ENCODE data around the gene TBC1D22A. TPM values are rescaled to one million over a fixed set of nuclear protein-coding genes. Genes with fewer than 3 reads are reported as not detected.

The TBC1D22A gene
- total and polyA plus RNA-seq, 2 donors (not counting 3 experiments of a cell fraction or from before 2014, with no cell fraction given) = 26.1 to 32.4 TPM

DNA sequence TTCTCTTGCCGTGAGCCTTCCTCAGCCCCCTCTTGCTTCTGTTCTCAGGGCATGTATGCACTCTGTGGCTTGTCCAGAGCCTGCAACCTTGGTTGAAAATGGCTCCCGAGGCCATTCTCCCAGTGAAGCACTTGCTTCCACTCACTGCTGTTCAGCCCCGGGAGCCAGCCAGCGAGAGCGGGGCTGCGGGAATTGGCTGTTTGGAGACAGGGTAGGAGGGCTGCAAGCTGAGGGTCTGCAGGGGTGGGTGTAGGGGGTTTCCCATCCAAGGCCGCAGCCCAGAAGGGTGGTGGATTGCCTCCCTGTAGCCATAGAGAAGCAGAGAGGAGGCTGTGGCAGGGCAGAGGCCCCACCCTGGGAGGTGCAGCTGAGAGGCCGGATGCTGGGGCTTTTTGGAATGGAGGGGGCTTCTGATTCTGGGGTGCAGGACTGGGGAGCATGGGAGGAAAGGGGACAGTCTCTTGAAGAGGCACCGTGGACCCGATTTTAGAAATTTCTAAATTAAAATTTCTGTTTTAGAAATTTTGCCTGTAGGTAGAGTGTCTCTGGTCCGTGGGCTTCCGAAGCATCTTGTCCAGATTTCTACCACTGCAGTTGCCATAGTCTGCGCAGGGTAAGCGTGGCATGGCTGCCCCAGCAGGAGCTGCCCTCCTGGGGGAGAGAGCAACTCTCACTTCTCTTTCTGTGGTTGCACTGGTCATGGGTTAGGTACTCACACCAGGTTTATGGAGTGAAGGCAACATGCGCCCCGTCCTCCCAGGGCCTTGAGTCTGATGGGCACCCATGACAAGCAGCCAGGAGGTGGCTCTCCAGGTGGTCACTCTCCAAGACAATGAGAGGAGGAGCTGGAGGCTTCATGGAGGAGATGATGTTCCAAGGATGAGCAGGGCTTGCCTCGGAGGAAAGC is 100.2 kb downstream of the TBC1D22A start:
- H3K4me3 ChIP-seq (replicated peaks in 1 of 3; ENCODE audit: insufficient read depth in 1 of 3, low read depth in 1 of 3, low read length in 3 of 3) = no peak overlapping the region
- FAIRE-seq = no peak
- H3K27me3 ChIP-seq (ENCODE audit: control insufficient read depth in 2 of 2, insufficient read depth in 2 of 2, low read length in 2 of 2) = no peaks in the 10 kb centered on the region
- H2AFZ ChIP-seq (ENCODE audit: low read depth, low read length) = no peak overlapping the region
- POLR2A ChIA-PET = no interaction called here
- no peak for DNase-seq (ENCODE audit: low read depth, low spot score)
- TF ChIP-seq FOS (IDR thresholded peaks at IDR 0.05; ENCODE audit: borderline replicate concordance, insufficient read depth, low read length) (no peak), POLR2AphosphoS5 (IDR thresholded peaks at IDR 0.05; ENCODE audit: insufficient read depth, low read depth, low read length) (no peak), EZH2 (IDR thresholded peaks at IDR 0.05; ENCODE audit: borderline replicate concordance, low read depth, low read length, severe bottlenecking) (no peak), GATA2 (IDR thresholded peaks at IDR 0.05; ENCODE audit: insufficient read depth, insufficient read length, low read depth, low read length) (no peak), MYC (IDR thresholded peaks at IDR 0.05; ENCODE audit: low read depth, low read length) (no peak), POLR2A (IDR thresholded peaks at IDR 0.05; ENCODE audit: low read depth, low read length) (no peak), JUN (IDR thresholded peaks at IDR 0.05; ENCODE audit: borderline replicate concordance, insufficient read depth, insufficient read length, low read depth) (no peak)
- TF ChIP-seq, protein P1, sequence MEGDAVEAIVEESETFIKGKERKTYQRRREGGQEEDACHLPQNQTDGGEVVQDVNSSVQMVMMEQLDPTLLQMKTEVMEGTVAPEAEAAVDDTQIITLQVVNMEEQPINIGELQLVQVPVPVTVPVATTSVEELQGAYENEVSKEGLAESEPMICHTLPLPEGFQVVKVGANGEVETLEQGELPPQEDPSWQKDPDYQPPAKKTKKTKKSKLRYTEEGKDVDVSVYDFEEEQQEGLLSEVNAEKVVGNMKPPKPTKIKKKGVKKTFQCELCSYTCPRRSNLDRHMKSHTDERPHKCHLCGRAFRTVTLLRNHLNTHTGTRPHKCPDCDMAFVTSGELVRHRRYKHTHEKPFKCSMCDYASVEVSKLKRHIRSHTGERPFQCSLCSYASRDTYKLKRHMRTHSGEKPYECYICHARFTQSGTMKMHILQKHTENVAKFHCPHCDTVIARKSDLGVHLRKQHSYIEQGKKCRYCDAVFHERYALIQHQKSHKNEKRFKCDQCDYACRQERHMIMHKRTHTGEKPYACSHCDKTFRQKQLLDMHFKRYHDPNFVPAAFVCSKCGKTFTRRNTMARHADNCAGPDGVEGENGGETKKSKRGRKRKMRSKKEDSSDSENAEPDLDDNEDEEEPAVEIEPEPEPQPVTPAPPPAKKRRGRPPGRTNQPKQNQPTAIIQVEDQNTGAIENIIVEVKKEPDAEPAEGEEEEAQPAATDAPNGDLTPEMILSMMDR (IDR thresholded peaks at IDR 0.05; ENCODE audit: extremely low read depth in 1 of 2, insufficient read depth in 1 of 2, low read depth in 1 of 2, low read length in 2 of 2) = no peak
- TF ChIP-seq, protein P2, sequence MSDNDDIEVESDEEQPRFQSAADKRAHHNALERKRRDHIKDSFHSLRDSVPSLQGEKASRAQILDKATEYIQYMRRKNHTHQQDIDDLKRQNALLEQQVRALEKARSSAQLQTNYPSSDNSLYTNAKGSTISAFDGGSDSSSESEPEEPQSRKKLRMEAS (IDR thresholded peaks at IDR 0.05; ENCODE audit: insufficient read depth, insufficient read length) = no peak
- dilution Hi-C loops (cut with MboI; ENCODE audit: extremely low pct_ligation_motif_present, low sequenced_read_pairs) (no loop called here), intact Hi-C loops (cut with micrococcal nuclease) (no loop called here)
- no peak overlapping the region for H3K9ac ChIP-seq (replicated peaks; ENCODE audit: extremely low read depth, insufficient read depth, low read length)
- H3K9me3 ChIP-seq (replicated peaks; ENCODE audit: control insufficient read depth, insufficient read depth, low read length) = no peaks in the 10 kb centered on the region
- no peak overlapping the region for H3K4me2 ChIP-seq (ENCODE audit: insufficient read depth, low read length)
- CTCF ChIA-PET = no interaction called here
- H3K36me3 ChIP-seq (ENCODE audit: control insufficient read depth in 2 of 2, extremely low read depth in 1 of 2, insufficient read depth in 2 of 2, low read length in 2 of 2) = no peaks in the 10 kb centered on the region
- no peaks in the 10 kb centered on the region for H3K4me1 ChIP-seq (ENCODE audit: control insufficient read depth, extremely low read depth, insufficient read depth, low read length)
- no peaks in the 10 kb centered on the region for H3K79me2 ChIP-seq (ENCODE audit: control insufficient read depth, insufficient read depth, low read length)
- no peaks in the 10 kb centered on the region for H3K9me1 ChIP-seq (replicated peaks; ENCODE audit: control insufficient read depth, extremely low read depth, insufficient read depth, low read length)
- no peaks in the 10 kb centered on the region for H4K20me1 ChIP-seq (replicated peaks; ENCODE audit: control insufficient read depth, extremely low read depth, insufficient read depth, low read length)
- H3K27ac ChIP-seq (ENCODE audit: insufficient read depth, low read depth, low read length) = no peak overlapping the region
- BruUV-seq (replicated peaks) = no TSS peak
